ENCODE results near the gene HIVEP2.

HIVEP2 gene

GRCh38 chr6:142945446-142946180 lies 637 bp upstream of the HIVEP2 start:
- DNase-seq, result peak; percentile 56 to 71 (median 64)

DNA sequence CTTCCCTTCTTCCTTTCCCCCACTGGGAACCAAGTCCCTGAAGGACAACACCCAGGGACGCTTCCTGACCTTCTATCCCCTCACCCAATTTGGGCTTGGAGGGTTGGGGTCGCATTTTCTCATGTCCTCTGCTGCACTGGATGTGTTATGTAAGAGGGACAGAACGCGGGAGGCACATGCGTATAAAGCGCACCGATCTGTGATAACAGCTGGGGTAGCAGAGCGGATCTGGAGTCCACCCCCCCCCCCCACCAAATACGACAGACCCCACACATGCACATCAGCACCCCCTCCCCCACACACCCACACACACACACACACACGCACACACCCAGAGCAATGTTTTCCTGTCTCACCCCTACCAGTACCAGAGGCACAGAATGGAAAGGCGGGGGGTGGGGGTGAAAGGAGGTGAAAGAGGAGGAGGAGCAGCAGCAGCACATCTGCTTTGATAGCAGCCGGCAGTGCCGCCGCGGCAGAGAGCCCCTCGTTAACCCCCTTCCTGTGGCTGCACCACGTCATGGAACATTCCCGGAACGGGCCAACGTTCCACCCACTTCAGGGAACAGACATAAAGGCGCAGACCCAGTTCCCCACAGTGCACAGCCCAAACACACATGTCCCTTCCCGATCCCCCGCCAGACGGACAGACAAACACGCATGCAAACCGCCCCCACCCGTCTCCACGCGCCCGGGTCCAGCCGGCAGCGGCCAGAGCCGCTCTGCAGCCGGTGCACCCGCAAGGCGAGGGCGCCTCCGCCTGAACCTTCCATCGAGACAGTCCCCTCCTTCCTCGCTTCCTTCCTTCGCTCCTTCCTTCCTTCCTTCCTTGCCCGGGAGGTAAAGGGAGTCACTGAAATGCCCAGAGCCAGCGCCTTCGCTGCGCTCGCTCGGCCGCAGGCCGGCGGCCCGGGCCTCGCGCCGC lies 590 bp downstream of the HIVEP2 start:
- peak; percentile 86 to 93 (median 91) for DNase-seq

GRCh38 chr6:142943711-142944123 lies 1.3 kb downstream of the HIVEP2 start:
- DNase-seq, result peak in 4 of 5 donors; percentile 9 to 74 (median 25)

GRCh38 chr6:142942805-142943227 lies 2.2 kb downstream of the HIVEP2 start:
- DNase-seq, result peak in 1 of 5 donors; percentile 60

- no peak for DNase-seq
Observed at GRCh38 chr6:142942238-142942637, 2.7 kb downstream of the HIVEP2 start.

GRCh38 chr6:142941018-142941417 lies 4.0 kb downstream of the HIVEP2 start:
- DNase-seq, result no peak

GRCh38 chr6:142940487-142940886 lies 4.5 kb downstream of the HIVEP2 start:
- peak in 1 of 5 donors; percentile 32 for DNase-seq

DNA sequence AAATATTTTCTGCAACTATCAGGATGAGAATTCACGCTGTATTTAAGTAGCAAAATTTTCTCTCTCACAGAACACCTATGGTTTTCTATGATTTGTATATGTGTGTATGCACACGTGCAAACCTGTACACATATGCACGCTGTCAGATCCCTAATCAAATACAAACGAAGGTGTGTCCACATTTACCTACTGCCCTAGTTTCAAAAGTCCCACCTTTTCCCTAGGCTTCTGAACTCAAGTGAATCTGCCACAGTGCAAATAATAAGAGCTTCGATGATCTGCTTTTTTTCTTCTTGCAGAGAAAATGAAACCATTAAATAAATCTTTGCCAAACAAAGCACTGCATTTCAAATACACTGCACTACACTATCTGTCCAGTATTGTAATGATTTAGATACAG lies 6.5 kb downstream of the HIVEP2 start:
- DNase-seq, result no peak

- DNase-seq, result no peak
Observed at GRCh38 chr6:142937986-142938385, 7.0 kb downstream of the HIVEP2 start.

GRCh38 chr6:142935553-142936517 lies 9.1 kb downstream of the HIVEP2 start:
- DNase-seq, result peak in 4 of 5 donors; percentile 17 to 66 (median 21)

DNA sequence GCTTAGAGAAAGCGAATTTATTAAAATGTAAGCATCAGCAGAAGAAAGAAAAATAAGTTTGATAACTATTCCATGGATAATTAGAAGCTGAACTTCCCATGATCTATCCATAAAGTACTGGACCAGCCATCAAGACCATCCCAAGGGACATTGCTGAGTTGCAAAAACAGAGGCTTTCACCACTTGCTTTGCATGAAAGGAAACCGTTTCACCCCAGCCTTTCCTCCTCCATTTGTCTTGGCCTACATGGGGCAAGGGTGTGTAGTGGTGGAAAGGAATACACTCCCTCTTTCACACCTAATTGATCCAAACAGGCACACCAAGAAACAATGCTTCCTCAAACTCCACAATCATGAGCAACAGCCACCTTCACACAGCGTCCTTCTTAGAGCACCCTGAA lies 10.4 kb downstream of the HIVEP2 start:
- no peak for DNase-seq

DNA sequence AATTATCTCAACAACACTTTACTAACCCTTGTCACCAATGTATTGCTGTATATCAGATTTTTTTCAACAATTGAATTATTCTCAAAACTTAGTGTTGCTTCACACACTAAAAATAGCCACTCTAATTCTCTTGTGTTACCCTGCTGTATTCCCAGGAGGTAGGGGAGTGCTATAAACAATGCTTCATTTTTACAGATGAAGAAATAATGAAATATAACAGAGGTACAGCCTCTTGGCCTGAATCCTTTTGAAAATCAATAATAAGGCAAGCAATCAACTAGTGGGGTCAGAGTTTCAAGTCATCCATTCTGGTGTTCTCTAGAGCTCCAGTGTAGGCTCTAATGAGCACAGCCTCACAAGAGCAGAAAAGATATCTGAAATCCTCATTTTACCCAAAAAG lies 10.9 kb downstream of the HIVEP2 start:
- no peak for DNase-seq

DNA sequence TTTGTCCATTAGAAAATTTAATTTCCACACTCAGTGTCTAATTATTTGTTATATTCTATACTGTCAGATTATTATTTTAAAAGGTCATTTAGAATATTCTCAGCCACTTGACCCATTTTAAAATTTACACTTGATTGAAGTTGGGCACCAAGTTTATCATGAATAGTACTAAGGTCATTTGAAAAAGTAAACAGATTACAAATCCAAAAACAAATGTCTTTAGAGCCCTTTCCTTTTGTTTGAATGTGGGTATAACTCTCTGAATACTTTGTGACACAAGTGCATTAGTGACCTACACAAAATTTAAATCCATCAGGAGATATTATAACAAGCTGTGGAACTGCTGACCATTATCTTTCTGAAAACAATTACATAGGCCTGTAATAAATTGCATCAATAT lies 11.3 kb downstream of the HIVEP2 start:
- no peak for DNase-seq

- DNase-seq, result peak in 1 of 5 donors; percentile 36
Observed at GRCh38 chr6:142932889-142933288, 12.1 kb downstream of the HIVEP2 start.

- no peak for DNase-seq
Observed at GRCh38 chr6:142929751-142930358, 15.1 kb downstream of the HIVEP2 start.

GRCh38 chr6:142927904-142928303 lies 17.1 kb downstream of the HIVEP2 start:
- DNase-seq, result peak in 1 of 5 donors; percentile 59

GRCh38 chr6:142927271-142927580 lies 17.8 kb downstream of the HIVEP2 start:
- no peak for DNase-seq

- peak; percentile 59 to 84 (median 72) for DNase-seq
Observed at GRCh38 chr6:142926494-142927270, 18.3 kb downstream of the HIVEP2 start.

DNA sequence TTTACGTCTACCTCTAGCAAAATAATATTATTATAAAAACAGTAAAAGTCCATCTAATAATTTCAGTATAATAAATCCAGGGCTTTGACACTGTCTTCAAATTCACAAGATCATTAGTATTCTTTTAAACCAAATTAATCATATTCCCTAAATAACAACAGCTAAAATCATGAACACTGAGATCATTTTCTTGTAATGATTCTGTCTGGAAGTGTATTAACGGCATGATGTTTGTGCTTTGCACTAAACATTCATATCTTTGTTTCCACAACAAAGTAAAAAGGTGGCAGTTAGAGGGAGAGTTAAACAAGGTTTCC lies 18.8 kb downstream of the HIVEP2 start:
- DNase-seq, result no peak

GRCh38 chr6:142925575-142926110 lies 19.3 kb downstream of the HIVEP2 start:
- DNase-seq, result no peak

GRCh38 chr6:142918339-142919042 lies 26.5 kb downstream of the HIVEP2 start:
- no peak for DNase-seq

All from T-helper 1 cell (primary cell).